SK-N-MC (cell line): ENCODE data around the gene CRMP1.

Source experiments
- DNase-seq: peaks from one replicate; pipeline ENCODE4 v3.0.0-alpha.2; 2011; ENCODE audit warnings: low read depth, low spot score
- H3K27ac ChIP-seq: fragments of 200-600 bp; sonication (generic); 2 replicates; pipeline ENCODE4 v1.5.1; 2016; ENCODE audit warnings: mixed run types
- H3K36me3 ChIP-seq: fragments of 200-600 bp; sonication (generic); 2 replicates; pipeline ENCODE4 v1.6.1; 2017; ENCODE audit warnings: antibody characterized with exemption, low read length, mixed read lengths; ENCODE audit not compliant: insufficient read depth
- H3K4me3 ChIP-seq: fragments of 200-600 bp; sonication (generic); 2 replicates; pipeline ENCODE4 v1.5.1; 2016
- H3K9ac ChIP-seq: fragments of 200-600 bp; sonication (generic); 2 replicates; pipeline ENCODE4 v1.8.0; 2017; ENCODE audit warnings: mixed run types, mixed read lengths; ENCODE audit not compliant: insufficient read length
- H3K9me3 ChIP-seq: fragments of 200-600 bp; sonication (generic); 2 replicates; pipeline ENCODE4 v1.6.1; 2017; ENCODE audit warnings: low read depth, mild to moderate bottlenecking, antibody characterized with exemption, low read length, moderate library complexity, mixed read lengths
- EZH2 ChIP-seq: fragments of 200-600 bp; sonication (generic); IDR thresholded peaks from one replicate; pipeline ENCODE4 v1.6.1; 2017; ENCODE audit warnings: antibody characterized with exemption
- FOXP2 ChIP-seq: optimal IDR thresholded peaks from 2 replicates; pipeline ENCODE3; 2011; ENCODE audit warnings: mild to moderate bottlenecking, moderate library complexity; ENCODE audit not compliant: insufficient read depth; ENCODE audit errors: extremely low read length, control extremely low read depth
- POLR2AphosphoS5 ChIP-seq: IDR thresholded peaks from 2 replicates; pipeline ENCODE4 v1.6.1; 2012; ENCODE audit warnings: mild to moderate bottlenecking, low read depth, low read length, borderline replicate concordance

The CRMP1 gene

GRCh38 chr4:5893004-5893580 lies at the start of gene CRMP1:
Gene CRMP1 (minus strand): TSS chr4:5893086. CDS start chr4:5892969, 117 bp downstream.
- Histone ChIP-seq H3K27ac (no peak within 1 kb of the TSS), H3K9ac (no peak within 1 kb of the TSS), H3K36me3 (no peaks in the 10 kb centered on the region), H3K9me3 (no peaks in the 10 kb centered on the region), H3K4me3 (peak within 1 kb of the TSS; percentile 63)
- no peak for TF ChIP-seq POLR2AphosphoS5
- no peak for DNase-seq

GRCh38 chr4:5941601-5942000 lies 48.7 kb upstream of the CRMP1 start:
- TF ChIP-seq POLR2AphosphoS5 (no peak), FOXP2 (no peak), EZH2 (no peak)
- Histone ChIP-seq H3K36me3 (no peaks in the 10 kb centered on the region), H3K27ac (no peak overlapping the region), H3K9ac (no peak overlapping the region), H3K9me3 (no peaks in the 10 kb centered on the region), H3K4me3 (no peak overlapping the region)
- DNase-seq = no peak

- Histone ChIP-seq H3K4me3 (no peak overlapping the region), H3K9me3 (no peaks in the 10 kb centered on the region), H3K36me3 (no peaks in the 10 kb centered on the region), H3K9ac (no peak overlapping the region), H3K27ac (no peak overlapping the region)
- no peak for DNase-seq
- TF ChIP-seq EZH2 = no peak
- TF ChIP-seq POLR2AphosphoS5 = no peak
- no peak for TF ChIP-seq FOXP2
Observed at GRCh38 chr4:5940470-5941203, 47.8 kb upstream of the CRMP1 start.

- no peaks in the 10 kb centered on the region for H3K9me3 ChIP-seq
- DNase-seq = no peak
- no peak overlapping the region for H3K27ac ChIP-seq
- no peak overlapping the region for H3K4me3 ChIP-seq
- no peak overlapping the region for H3K9ac ChIP-seq
- TF ChIP-seq FOXP2 = no peak
- H3K36me3 ChIP-seq = no peaks in the 10 kb centered on the region
Observed at GRCh38 chr4:5933996-5934831, 41.3 kb upstream of the CRMP1 start.

GRCh38 chr4:5933116-5933515 lies 40.2 kb upstream of the CRMP1 start:
- H3K4me3 ChIP-seq = no peak overlapping the region
- DNase-seq = no peak
- no peaks in the 10 kb centered on the region for H3K9me3 ChIP-seq
- H3K36me3 ChIP-seq = no peaks in the 10 kb centered on the region
- TF ChIP-seq FOXP2 = no peak
- no peak for TF ChIP-seq EZH2
- TF ChIP-seq POLR2AphosphoS5 = no peak
- H3K27ac ChIP-seq = no peak overlapping the region
- no peak overlapping the region for H3K9ac ChIP-seq

- Histone ChIP-seq H3K27ac (no peak overlapping the region), H3K9me3 (no peaks in the 10 kb centered on the region), H3K36me3 (no peaks in the 10 kb centered on the region), H3K9ac (no peak overlapping the region), H3K4me3 (no peak overlapping the region)
- TF ChIP-seq FOXP2 (no peak), POLR2AphosphoS5 (no peak), EZH2 (no peak)
- no peak for DNase-seq
Observed at GRCh38 chr4:5932035-5932568, 39.2 kb upstream of the CRMP1 start.

- no peak overlapping the region for H3K27ac ChIP-seq
- no peak overlapping the region for H3K9ac ChIP-seq
- TF ChIP-seq FOXP2 = no peak
- no peak for TF ChIP-seq EZH2
- TF ChIP-seq POLR2AphosphoS5 = no peak
- DNase-seq = no peak
- H3K9me3 ChIP-seq = no peaks in the 10 kb centered on the region
- H3K4me3 ChIP-seq = no peak overlapping the region
- H3K36me3 ChIP-seq = no peaks in the 10 kb centered on the region
Observed at GRCh38 chr4:5931526-5931925, 38.6 kb upstream of the CRMP1 start.

- no peak overlapping the region for H3K27ac ChIP-seq
- no peak for TF ChIP-seq EZH2
- no peaks in the 10 kb centered on the region for H3K9me3 ChIP-seq
- DNase-seq = no peak
- H3K9ac ChIP-seq = no peak overlapping the region
- H3K36me3 ChIP-seq = no peaks in the 10 kb centered on the region
- H3K4me3 ChIP-seq = no peak overlapping the region
Observed at GRCh38 chr4:5930876-5931275, 38.0 kb upstream of the CRMP1 start.
